ENCODE measurements around the gene EIF4G3. TPM values are rescaled to one million over a fixed set of nuclear protein-coding genes. Genes with fewer than 3 reads are reported as not detected.

Gene EIF4G3
- total and polyA plus RNA-seq, 2 of the 8 experiments (the other 6 are each of a cell fraction or from before 2014, with no cell fraction given), result 47.5 to 66.6 TPM

GRCh38 chr1:21005466-21006239 lies 171.0 kb downstream of the EIF4G3 start:
- H2AFZ ChIP-seq (ENCODE audit: low read length), result no peak overlapping the region
- no peak overlapping the region for H2BK20ac ChIP-seq (ENCODE audit: low read length)
- H3K4me2 ChIP-seq (ENCODE audit: insufficient read depth in 1 of 2, low read depth in 2 of 2, low read length in 2 of 2), result no peak overlapping the region
- H2AK5ac ChIP-seq (ENCODE audit: low read depth, low read length), result no peak overlapping the region
- H3K56ac ChIP-seq (replicated peaks; ENCODE audit: insufficient read length, low read depth, low read length), result no peak overlapping the region
- no peaks in the 10 kb centered on the region for H3K36me3 ChIP-seq (ENCODE audit: control insufficient read depth in 2 of 4, insufficient read depth in 4 of 4, low read length in 3 of 4)
- CTCF ChIA-PET (ENCODE audit: partially characterized antibody), result no interaction called here
- H3K79me1 ChIP-seq (ENCODE audit: low read depth, low read length), result no peaks in the 10 kb centered on the region
- H3K79me2 ChIP-seq (ENCODE audit: control insufficient read depth in 1 of 2, insufficient read depth in 2 of 2, low read length in 2 of 2), result peaks cover 0 to 32% of the 10 kb centered on the region in 2 experiments; a peak in 2 of 4 replicates
- no peak overlapping the region for H3K14ac ChIP-seq (ENCODE audit: insufficient read length)
- no peak overlapping the region for H2BK15ac ChIP-seq (ENCODE audit: low read length)
- H3K9ac ChIP-seq (replicated peaks in 1 of 4; ENCODE audit: extremely low read depth in 1 of 4, low read depth in 3 of 4, low read length in 3 of 4), result no peak overlapping the region
- TF ChIP-seq HDAC6 (IDR thresholded peaks at IDR 0.05; ENCODE audit: low read depth, low read length) (no peak), MAFK (IDR thresholded peaks at IDR 0.05; ENCODE audit: low read depth, low read length) (no peak)
- H3K4me3 ChIP-seq (ENCODE audit: extremely low read depth in 1 of 4, insufficient read depth in 2 of 4, low read depth in 3 of 4, low read length in 4 of 4), result no peak overlapping the region
- H2BK5ac ChIP-seq (ENCODE audit: low read depth, low read length), result no peak overlapping the region
- no peak overlapping the region for H4K91ac ChIP-seq (replicated peaks; ENCODE audit: insufficient read length, low read length)
- POLR2A ChIA-PET (ENCODE audit: partially characterized antibody), result no interaction called here
- H3K4ac ChIP-seq (replicated peaks; ENCODE audit: insufficient read length, low read depth, low read length), result no peak overlapping the region
- H2BK120ac ChIP-seq (replicated peaks; ENCODE audit: low read depth, low read length), result no peak overlapping the region
- WGBS, 2 experiments (ENCODE audit: extremely low coverage in 1 of 2, insufficient coverage in 1 of 2, insufficient read length in 1 of 2, insufficient replicate concordance in 2 of 2, low coverage in 1 of 2, low lambda C conversion rate in 2 of 2, missing lambda C conversion rate in 1 of 2), result 96% methylated on average over 4 of the region's 4 CpGs; no CpG with 5 or more reads in 1 of the 2 experiments
- H3K27me3 ChIP-seq (replicated peaks in 1 of 4; ENCODE audit: control insufficient read depth in 3 of 4, extremely low read depth in 1 of 4, insufficient read depth in 3 of 4, low read length in 3 of 4), result no peaks in the 10 kb centered on the region
- H4K20me1 ChIP-seq (replicated peaks in 1 of 2; ENCODE audit: control insufficient read depth in 1 of 2, insufficient read depth in 2 of 2, low read length in 2 of 2), result no peaks in the 10 kb centered on the region
- no peak overlapping the region for H3K27ac ChIP-seq (ENCODE audit: low read depth, low read length)
- DNase-seq (ENCODE audit: low read depth in 1 of 2, low spot score in 2 of 2) (no peak), FAIRE-seq (no peak)
- H3K23ac ChIP-seq (ENCODE audit: insufficient read length), result no peak overlapping the region
- H3K18ac ChIP-seq (ENCODE audit: extremely low read depth, low read length), result no peak overlapping the region
- no peak overlapping the region for H2BK12ac ChIP-seq (ENCODE audit: low read depth, low read length)
- no peak overlapping the region for H4K8ac ChIP-seq (ENCODE audit: extremely low read depth, insufficient read depth, low read length)
- H3K9me3 ChIP-seq (ENCODE audit: insufficient read depth in 2 of 2, low read depth in 1 of 2, low read length in 1 of 2), result no peaks in the 10 kb centered on the region
- no peaks in the 10 kb centered on the region for H3K23me2 ChIP-seq (ENCODE audit: low read depth, low read length)
- H4K5ac ChIP-seq (ENCODE audit: insufficient read length, low read depth, low read length), result no peak overlapping the region
- H3K4me1 ChIP-seq (replicated peaks in 1 of 4; ENCODE audit: control insufficient read depth in 3 of 4, insufficient read depth in 4 of 4, low read length in 3 of 4), result no peaks in the 10 kb centered on the region
